DND-41 (cell line): Measurements from ENCODE around the gene FOXK1.

ENCODE experiments used
- ATAC-seq: fragments of 200-7000 bp; cut with Tn5 transposase; 3 replicates; pipeline ENCODE4 v1.9.1; 2021; ENCODE audit warnings: low read depth; ENCODE audit not compliant: insufficient read depth
- DNase-seq: peaks from one replicate; pipeline ENCODE4 v3.0.0-alpha.2; 2020
- H2AFZ ChIP-seq: 2 replicates; pipeline ENCODE4 v1.6.0; 2012; ENCODE audit warnings: low read depth, low read length
- H3K27ac ChIP-seq: 2 replicates; pipeline ENCODE4 v1.5.1; 2012; ENCODE audit warnings: low read length, inconsistent platforms
- H3K27me3 ChIP-seq: fragments of 200-600 bp; sonication (generic); 2 replicates; pipeline ENCODE4 v1.6.0; 2012; ENCODE audit warnings: low read length, mild to moderate bottlenecking, inconsistent platforms; ENCODE audit not compliant: insufficient read depth, poor library complexity
- H3K36me3 ChIP-seq: 2 replicates; pipeline ENCODE4 v1.5.1; 2012; ENCODE audit warnings: low read length, inconsistent platforms; ENCODE audit not compliant: insufficient read depth
- H3K4me1 ChIP-seq: 2 replicates; pipeline ENCODE4 v1.5.1; 2012; ENCODE audit warnings: mild to moderate bottlenecking, low read length; ENCODE audit not compliant: insufficient read depth
- H3K4me2 ChIP-seq: 2 replicates; pipeline ENCODE4 v1.6.0; 2012; ENCODE audit warnings: mild to moderate bottlenecking, moderate library complexity, low read length, inconsistent platforms; ENCODE audit not compliant: insufficient read depth
- H3K4me3 ChIP-seq, 2 experiments: fragments of 200-600 bp in 1 of 2; shearing (Covaris generic) in 1 of 2; 2 replicates each; pipeline ENCODE4 v1.5.1; 2012 to 2016; ENCODE audit warnings: inconsistent platforms in 2 of 2, low read length in 2 of 2, mild to moderate bottlenecking in 2 of 2, low read depth in 1 of 2, moderate library complexity in 1 of 2
- H3K79me2 ChIP-seq: 2 replicates; pipeline ENCODE4 v1.6.0; 2012; ENCODE audit warnings: low read length, inconsistent platforms; ENCODE audit not compliant: insufficient read depth
- H3K9ac ChIP-seq: 2 replicates; pipeline ENCODE4 v1.6.0; 2012; ENCODE audit warnings: low read depth, mild to moderate bottlenecking, inconsistent platforms, low read length, moderate library complexity
- H3K9me3 ChIP-seq: 2 replicates; pipeline ENCODE4 v1.5.1; 2012; ENCODE audit warnings: low read length, moderate library complexity, mild to moderate bottlenecking, inconsistent platforms; ENCODE audit not compliant: insufficient read depth, severe bottlenecking
- H4K20me1 ChIP-seq: 2 replicates; pipeline ENCODE4 v1.6.0; 2012; ENCODE audit warnings: low read length; ENCODE audit not compliant: insufficient read depth
- EZH2 ChIP-seq: IDR thresholded peaks from 3 replicates; pipeline ENCODE4 v1.6.1; 2012; ENCODE audit warnings: borderline replicate concordance, low read depth, mild to moderate bottlenecking, moderate library complexity, low read length, inconsistent platforms; ENCODE audit not compliant: severe bottlenecking
- TF ChIP-seq, protein P1 (sequence below): IDR thresholded peaks from 2 replicates; pipeline ENCODE4 v1.5.1; 2012; ENCODE audit warnings: borderline replicate concordance, low read length, moderate library complexity, mild to moderate bottlenecking; ENCODE audit not compliant: poor library complexity, severe bottlenecking; ENCODE audit errors: extremely low read depth

Gene FOXK1

DNA sequence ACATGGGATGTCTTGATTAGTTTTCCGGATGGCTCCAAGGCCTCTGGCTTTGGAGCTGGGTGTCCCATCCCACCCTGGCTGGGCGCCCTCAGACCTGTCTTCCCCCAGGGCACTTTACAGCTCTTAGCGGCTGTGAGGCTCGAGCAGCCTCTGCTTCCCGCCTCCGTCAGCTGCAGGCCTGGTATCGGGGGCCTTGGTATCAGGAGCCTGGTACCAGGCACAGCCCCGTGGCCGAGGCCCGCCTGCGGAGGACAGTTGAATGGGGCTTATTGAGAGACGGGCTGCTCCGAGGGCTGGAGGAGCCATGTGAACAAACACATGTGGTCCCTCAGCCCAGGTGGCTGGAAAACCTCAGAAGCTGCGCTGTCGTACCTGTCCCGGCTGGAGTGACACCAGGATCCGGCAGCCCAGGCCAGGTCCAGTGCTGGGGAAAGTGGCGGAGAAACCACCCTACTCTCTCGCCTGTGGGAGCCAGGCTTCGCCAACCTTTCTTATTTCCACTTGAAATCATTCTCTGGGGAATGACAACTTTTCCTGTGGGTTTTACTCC is 69.4 kb downstream of the FOXK1 start:
- H3K27ac ChIP-seq: no peak overlapping the region
- peaks cover 64% of the 10 kb centered on the region for H3K79me2 ChIP-seq
- DNase-seq: no peak
- H3K27me3 ChIP-seq: no peaks in the 10 kb centered on the region
- no peak for ATAC-seq
- peaks cover 55% of the 10 kb centered on the region for H4K20me1 ChIP-seq
- no peak overlapping the region for H3K9ac ChIP-seq
- H3K4me3 ChIP-seq: no peak overlapping the region
- peaks cover 81% of the 10 kb centered on the region for H3K36me3 ChIP-seq
- TF ChIP-seq, protein P1, sequence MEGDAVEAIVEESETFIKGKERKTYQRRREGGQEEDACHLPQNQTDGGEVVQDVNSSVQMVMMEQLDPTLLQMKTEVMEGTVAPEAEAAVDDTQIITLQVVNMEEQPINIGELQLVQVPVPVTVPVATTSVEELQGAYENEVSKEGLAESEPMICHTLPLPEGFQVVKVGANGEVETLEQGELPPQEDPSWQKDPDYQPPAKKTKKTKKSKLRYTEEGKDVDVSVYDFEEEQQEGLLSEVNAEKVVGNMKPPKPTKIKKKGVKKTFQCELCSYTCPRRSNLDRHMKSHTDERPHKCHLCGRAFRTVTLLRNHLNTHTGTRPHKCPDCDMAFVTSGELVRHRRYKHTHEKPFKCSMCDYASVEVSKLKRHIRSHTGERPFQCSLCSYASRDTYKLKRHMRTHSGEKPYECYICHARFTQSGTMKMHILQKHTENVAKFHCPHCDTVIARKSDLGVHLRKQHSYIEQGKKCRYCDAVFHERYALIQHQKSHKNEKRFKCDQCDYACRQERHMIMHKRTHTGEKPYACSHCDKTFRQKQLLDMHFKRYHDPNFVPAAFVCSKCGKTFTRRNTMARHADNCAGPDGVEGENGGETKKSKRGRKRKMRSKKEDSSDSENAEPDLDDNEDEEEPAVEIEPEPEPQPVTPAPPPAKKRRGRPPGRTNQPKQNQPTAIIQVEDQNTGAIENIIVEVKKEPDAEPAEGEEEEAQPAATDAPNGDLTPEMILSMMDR: no peak
- TF ChIP-seq EZH2: no peak
- H3K4me2 ChIP-seq: no peak overlapping the region
- no peak overlapping the region for H2AFZ ChIP-seq
- no peaks in the 10 kb centered on the region for H3K9me3 ChIP-seq
- peaks cover 7% of the 10 kb centered on the region for H3K4me1 ChIP-seq

DNA sequence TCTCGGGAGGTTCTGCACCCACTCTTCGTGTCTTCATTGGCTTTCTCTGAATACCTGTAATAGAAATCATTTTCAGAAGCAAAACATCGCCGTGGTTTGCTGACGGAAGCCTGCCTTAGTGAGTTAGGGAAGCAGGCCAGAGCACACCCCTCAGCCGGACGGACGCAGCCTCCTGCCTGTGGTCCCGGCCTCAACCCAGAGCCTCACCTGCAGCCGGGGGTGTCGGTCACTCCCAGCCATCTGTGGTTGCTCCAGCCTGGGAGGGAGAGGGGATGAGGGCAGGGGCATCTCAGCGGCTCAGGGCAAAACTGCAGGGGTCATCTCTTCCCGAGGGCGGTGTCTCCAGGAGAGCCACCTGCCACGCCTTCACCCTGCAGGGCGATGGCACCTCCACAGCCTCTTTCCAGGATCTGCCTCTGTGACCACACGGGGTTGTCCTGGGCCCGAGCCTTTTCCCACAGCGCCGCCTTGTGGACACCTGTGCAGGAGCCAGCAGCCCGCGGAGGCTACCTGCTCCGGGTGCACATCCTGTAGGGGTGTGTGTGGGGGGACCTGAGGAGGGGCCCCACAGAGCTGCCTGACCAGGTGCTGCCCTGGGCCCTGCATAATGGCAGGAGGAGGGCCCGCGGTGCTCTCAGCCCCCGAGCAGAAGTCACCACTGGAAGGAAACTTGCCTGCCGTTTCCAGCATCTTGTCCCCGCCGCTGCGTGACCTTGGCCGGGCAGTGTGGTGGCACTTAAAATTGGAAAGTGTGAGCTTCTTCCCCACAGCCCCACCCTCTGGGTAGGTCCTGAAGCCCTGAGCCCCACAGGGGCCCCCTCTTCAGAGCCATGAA is 71.7 kb downstream of the FOXK1 start:
- Histone ChIP-seq H3K36me3 (peaks cover 81% of the 10 kb centered on the region), H3K27ac (no peak overlapping the region), H3K4me3 (no peak overlapping the region), H3K27me3 (no peaks in the 10 kb centered on the region), H3K4me1 (no peaks in the 10 kb centered on the region), H3K79me2 (peaks cover 41% of the 10 kb centered on the region), H4K20me1 (peaks cover 44% of the 10 kb centered on the region), H3K4me2 (no peak overlapping the region), H2AFZ (no peak overlapping the region), H3K9ac (no peak overlapping the region), H3K9me3 (no peaks in the 10 kb centered on the region)
- no peak for TF ChIP-seq EZH2
- TF ChIP-seq, protein P1: peak; percentile 78
- DNase-seq (peak; percentile 65), ATAC-seq (peak; percentile 88)

DNA sequence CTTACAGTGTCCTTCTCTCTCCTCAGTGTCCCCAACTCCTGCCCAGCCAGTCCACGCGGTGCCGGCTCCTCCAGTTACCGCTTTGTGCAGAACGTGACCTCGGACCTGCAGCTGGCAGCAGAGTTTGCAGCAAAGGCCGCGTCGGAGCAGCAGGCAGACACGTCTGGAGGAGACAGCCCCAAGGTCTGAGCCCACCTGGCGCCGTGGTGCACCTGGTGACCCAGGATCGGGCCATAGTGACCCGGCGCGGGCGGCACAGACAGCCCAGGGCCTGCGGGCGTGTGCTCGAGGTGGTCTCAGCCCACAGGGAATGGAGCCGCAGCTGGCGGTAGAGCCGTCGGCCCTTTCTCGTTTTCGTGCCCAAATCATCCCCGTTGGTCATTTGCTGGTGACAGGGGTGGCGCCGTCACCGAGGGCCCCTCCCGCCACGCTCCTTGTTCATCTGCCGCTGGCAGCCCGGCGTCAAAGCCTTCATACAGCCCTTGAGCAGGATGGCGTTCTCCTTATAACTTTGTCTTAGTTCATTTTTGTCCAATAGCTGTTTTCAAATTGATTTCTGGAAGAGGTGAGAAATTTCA is 72.4 kb downstream of the FOXK1 start:
- no peak overlapping the region for H3K9ac ChIP-seq
- no peak for DNase-seq
- no peak for ATAC-seq
- H3K27me3 ChIP-seq: no peaks in the 10 kb centered on the region
- peaks cover 39% of the 10 kb centered on the region for H4K20me1 ChIP-seq
- TF ChIP-seq EZH2: no peak
- TF ChIP-seq, protein P1: no peak
- no peak overlapping the region for H3K4me2 ChIP-seq
- H3K36me3 ChIP-seq: peaks cover 85% of the 10 kb centered on the region
- no peak overlapping the region for H2AFZ ChIP-seq
- H3K79me2 ChIP-seq: peaks cover 34% of the 10 kb centered on the region
- H3K4me1 ChIP-seq: no peaks in the 10 kb centered on the region
- H3K27ac ChIP-seq: no peak overlapping the region
- H3K4me3 ChIP-seq: no peak overlapping the region
- no peaks in the 10 kb centered on the region for H3K9me3 ChIP-seq
